Activated CD4-positive, CD25-positive, alpha-beta regulatory T cell treated with anti-CD3 and anti-CD28 coated beads, Interleukin-2, amount 50 U/mL, for 24 hours (primary cell): ENCODE results near the gene UBB.

ENCODE experiments used
- ATAC-seq, 2 donors: fragments of 150-1000 bp; cut with Tn5 transposase; one replicate each; pipeline ENCODE4 v1.10.0; 2021; ENCODE audit warnings: mild to moderate bottlenecking in 1 of 2, moderate library complexity in 1 of 2

UBB gene

DNA sequence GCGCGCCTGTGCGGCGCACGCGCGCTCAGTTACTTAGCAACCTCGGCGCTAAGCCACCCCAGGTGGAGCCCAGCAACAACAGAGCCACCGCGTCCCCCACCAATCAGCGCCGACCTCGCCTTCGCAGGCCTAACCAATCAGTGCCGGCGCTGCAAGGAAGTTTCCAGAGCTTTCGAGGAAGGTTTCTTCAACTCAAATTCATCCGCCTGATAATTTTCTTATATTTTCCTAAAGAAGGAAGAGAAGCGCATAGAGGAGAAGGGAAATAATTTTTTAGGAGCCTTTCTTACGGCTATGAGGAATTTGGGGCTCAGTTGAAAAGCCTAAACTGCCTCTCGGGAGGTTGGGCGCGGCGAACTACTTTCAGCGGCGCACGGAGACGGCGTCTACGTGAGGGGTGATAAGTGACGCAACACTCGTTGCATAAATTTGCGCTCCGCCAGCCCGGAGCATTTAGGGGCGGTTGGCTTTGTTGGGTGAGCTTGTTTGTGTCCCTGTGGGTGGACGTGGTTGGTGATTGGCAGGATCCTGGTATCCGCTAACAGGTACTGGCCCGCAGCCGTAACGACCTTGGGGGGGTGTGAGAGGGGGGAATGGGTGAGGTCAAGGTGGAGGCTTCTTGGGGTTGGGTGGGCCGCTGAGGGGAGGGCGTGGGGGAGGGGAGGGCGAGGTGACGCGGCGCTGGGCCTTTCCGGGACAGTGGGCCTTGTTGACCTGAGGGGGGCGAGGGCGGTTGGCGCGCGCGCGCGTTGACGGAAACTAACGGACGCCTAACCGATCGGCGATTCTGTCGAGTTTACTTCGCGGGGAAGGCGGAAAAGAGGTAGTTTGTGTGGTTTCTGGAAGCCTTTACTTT, at the start of gene UBB:
Gene UBB (plus strand): TSS at position 452 of the 856 bp plus-strand sequence. CDS start 817 bp downstream, outside the sequence.
- ATAC-seq = peak; percentile 98 to 99

DNA sequence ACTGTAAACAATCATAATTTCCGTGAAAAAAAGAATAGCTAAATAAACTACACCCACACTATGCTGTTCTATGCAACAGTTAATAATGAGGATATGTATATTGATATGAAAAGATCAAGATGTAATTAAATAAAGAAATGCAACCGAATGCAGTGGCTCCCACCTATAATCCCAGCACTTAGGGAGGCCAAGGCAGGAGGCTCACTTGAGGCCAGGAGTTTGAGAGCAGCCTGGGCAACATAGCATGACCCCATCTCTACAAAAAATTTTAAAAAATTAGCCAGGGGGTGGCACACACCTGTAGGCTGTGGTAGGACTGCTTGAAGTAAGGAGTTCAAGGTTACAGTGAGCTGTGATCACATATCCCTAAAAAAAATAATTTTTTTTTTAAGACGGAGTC, 42.5 kb upstream of the UBB start:
- ATAC-seq = no peak

DNA sequence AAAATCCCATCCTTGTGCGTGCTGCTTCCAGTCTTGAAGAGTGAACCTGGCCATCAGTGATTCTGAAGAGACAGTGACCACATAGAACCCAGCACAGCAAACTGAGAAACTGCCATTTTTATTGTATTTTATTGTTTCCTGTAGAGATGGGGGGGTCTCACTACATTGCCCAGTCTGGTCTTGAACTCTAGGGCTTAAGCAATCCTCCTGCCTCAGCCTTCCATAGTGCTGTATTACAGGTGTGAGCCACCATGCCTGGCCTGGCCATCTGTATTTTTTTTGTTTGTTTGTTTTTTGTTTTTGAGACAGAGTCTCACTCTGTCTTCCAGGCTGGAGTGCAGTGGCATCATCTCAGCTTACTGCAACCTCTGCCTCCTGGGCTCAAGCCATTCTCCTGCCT, 41.5 kb upstream of the UBB start:
- ATAC-seq = no peak

DNA sequence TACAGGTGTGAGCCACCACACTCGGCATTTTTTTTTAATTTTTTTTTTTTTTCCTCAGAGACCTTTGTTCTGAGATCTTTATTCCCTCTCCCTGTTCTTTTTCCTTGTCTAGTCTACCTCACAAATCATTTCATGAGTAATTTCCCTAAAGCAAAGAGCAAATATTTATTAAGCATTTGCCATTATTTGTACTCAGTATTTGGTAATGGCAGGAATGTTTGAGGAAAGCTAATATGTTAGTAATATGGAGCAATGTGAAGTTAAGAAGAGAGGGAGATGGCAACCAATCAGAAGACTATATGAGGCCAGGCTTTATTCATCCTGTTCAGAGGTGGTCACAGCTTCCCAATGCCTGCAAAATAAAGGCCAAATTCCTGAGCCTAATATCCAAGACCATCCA, 40.9 kb upstream of the UBB start:
- ATAC-seq = no peak

DNA sequence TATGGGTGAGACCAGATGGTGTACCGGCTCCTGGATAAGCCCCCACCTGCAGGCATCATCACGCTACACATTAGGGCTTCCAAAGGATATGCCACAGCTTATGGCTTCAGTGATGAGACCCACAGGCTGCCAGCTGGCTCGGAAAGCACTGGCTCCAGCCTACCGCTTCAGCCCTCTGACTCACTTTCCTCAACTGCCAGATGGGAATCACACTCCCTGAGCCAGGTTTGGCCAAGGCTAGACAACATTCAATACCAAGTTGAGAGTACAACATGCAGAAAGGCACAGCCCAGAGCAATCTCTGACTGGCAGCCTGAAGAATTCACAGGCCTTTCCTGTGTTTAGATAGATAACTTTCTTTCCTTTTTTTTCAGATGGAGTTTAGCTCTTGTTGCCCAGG, 37.9 kb upstream of the UBB start:
- ATAC-seq = no peak

DNA sequence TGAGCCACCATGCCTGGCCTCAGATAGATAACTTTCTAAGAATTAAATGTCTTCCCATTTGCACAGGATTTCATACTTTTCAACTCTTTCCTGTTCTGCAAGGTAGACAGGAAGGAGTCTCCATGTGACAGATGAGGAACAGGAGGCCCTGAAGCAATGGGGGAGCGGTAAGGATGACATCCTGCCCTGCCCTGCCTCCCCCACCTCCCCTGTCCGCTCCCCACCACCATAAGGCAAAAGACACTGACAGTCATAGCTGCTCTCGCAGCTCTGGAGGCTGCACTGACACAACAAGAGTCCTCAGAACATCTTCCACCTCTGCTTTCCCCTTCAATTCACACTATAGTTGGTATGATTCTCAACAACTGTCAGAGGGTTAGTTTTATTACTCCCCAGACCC, 37.3 kb upstream of the UBB start:
- ATAC-seq = no peak

DNA sequence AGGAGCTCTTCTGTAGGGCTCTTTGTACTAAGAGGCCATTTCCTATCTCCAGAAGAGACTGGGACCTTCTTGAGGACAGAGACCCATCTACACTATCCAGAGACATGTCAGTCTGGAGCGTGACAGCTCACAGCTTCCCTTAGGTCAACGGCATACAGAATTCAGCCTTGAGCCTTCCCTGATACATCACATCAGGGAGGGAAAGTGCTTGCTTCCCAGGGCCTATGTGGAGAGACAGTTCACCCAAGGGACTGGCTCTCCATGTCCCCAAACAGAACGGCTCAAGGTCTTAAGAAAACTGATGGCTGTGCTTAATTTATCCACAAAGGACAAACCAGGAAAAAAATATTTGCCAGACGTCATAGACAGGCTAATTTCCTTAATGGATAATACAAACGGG, 35.3 kb upstream of the UBB start:
- ATAC-seq = no peak

DNA sequence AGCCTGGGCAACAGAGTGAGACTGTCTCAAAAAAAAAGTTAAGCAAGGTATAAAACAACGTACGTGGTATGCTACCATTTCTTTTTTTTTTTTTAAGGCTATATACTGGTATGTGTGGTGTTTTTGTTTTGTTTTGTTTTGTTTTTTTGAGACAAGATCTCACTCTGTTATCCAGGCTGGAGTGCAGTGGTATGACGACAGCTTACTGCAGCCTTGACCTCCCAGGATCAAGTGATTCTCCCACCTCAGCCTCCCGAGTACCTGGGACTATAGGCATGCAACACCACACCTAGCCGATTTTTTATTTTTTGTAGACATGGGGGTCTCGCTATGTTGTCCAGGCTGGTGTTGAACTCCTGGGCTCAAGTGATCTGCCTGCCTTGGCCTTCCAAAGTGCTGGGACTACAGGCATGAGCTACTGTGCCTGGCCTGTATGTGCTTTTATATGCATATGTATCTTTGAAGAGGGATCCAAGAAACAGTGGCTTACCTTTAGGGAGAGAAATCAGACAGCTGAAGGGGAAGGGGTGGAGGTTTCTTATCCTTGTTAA, 34.1 kb upstream of the UBB start:
- ATAC-seq = no peak

DNA sequence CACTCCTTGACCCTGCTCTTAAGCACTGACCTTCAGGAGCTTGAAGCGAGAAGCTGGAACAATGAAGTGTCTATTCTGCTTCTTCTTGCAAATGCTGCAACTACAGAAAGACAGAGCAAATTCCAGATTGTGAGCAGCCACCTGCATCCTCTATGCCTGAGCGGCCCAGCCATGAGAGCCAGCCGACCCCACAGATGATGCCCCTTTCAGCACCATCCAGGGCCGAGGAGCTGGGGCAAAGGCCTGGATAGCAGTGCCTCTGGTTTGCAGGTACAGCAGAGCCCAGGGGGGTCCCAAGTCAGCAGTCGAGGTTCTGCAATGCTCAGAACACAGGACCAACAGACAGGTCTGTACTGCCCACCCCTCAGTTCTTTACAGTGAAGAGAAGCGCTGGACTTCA, 32.3 kb upstream of the UBB start:
- no peak for ATAC-seq

DNA sequence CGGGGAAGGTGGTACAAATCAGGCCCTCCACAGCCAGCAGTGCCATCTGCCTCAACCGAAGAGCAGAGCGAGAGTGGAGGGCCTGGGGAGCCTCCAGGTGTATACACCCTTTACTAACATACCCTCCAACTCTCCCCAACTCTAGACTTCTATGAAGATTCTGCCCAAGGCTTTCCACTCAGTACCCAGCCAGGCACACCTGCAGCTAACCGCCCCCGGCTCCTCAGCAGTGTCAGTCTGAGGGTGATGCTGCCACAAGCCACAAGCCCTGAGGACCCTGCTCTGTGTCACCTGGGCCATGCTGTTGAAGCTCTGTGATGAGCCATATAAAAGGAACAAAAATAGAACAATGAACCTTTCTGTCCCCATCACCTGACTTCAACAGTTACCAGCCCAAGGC, 31.5 kb upstream of the UBB start:
- no peak for ATAC-seq

DNA sequence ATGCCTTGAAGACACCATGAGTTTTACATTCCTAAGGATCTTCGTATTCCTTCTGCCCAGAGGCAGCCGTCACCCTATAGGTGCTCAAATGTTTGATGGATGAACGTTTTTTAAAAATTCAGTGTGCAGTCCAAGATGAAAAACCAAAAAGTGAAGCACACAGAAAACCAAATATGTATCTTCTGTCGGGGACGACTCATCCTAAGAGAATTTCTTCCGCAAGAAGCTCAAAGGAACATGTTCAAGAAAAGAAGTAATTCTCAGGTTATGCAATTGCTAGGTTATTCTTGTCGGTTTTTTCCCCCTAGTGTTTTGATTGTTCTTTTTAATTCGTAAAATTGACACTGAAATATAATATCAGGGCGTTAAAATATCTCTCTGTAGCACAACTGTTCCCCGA, 29.1 kb upstream of the UBB start:
- no peak for ATAC-seq

DNA sequence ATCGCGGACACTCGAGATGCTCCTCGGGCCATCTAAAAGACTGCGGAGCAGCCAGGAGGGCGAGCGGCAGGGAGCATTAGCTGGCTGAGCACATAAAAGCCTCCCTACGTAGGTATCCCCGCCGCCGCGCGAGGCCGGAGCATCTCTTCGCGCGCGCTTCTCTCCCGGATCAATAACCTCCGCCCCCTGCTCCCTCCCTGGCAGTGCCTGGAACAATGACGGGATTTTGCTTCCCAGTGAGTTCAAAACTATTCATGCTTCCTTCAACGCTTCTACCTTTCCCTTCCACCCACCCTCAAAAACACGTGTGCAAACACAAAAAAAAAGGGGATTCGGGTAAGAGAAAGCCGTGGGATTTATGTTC, 28.6 kb upstream of the UBB start:
- ATAC-seq = peak in 1 of 2 donors; percentile 19

DNA sequence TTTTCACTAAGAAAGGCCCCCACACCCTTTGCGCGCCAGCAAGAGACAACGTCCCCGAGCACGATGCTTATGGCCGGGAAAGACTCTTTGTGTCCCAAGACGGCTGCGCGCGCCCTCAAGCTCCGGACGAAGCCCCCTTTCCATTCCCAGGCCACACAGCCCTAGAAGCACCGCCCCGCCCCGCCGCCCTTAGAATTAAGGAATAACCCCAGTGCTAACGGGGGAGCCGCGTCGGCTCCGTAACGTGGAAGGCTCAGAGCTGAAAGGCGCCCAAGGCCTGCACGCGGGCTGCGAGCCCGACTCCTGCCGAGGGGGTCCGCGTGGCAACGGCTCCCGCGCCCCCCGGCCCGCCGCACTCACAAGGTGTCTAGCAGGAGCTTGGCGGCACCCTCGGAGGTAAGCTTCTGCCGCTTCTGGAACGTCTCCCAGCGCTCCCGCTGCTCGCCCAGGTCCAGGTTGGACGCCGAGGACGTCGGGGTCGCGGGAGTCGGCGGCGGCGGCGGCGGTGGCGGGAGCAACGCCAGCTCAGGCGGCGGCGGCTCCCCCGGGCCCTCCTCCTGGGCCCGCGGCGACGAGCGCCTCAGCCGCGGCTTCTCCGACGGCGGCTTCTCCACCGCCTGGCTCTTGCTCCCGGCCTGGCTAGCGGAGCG, 28.1 kb upstream of the UBB start:
- peak; percentile 59 to 67 for ATAC-seq

DNA sequence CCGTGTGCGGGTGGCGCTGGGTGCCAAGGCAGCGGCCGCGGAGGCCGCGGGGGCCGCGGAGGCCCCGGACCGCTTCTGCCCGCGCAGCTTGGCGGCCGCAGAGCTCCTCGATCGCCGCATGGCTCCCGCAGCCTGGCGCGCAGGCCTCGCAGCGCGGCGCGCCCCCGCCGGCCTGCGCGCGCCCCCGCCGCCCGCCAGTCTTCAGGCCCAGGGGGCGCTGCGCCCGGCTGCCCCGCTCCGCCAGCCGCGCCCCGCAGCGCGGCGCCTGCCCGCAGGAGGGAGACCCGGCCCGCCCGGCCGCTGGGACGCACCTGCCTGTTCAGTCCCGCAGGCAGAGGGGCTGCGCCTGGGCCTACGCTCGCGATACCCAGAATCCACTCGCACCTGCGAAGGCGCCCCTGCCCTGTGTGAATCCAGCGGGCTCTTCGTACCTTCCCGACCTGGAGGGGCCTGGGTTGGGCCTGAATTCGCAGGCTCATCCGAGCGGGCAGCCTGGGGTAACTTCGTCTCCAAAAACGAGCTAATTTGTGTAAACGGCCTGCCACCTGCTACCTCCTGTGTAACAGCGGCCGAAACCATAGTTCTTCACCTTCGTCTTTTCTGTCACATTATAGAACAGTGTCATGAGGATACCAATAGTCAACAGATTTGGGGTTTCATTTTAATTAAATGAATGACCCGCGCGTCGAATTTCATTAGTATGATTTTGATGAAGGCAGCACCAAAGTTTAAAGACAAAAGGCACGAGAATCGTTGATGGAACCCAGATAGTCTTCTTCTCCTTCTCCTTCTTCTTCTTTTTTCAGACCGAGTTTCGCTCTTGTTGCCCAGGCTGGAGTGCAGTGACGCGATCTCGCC, 27.3 kb upstream of the UBB start, which contains the start of gene CENPV:
Gene CENPV (minus strand): TSS at position 153 of the 858 bp plus-strand sequence. CDS start 33 bp downstream, at position 120.
- peak; percentile 78 to 80 for ATAC-seq

DNA sequence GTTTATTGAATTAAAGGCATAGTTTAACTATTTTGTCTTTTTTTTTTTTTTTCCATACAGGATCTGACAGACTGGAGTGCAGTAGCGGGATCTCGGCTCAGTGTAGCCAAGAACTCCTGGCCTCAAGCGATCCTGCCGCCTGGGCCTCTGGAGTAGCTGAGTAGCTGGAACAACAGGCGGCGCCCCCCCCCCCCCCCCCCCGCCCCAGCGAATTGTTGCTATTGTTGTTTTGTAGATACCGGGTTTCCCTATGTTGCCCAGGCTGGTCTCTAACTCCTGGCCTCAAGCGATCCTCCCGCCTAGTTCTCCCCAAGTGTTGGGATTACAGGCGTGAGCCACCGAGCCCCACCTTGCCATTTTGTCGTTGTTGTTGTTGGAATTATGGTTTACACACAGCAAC, 26.3 kb upstream of the UBB start:
- ATAC-seq = no peak

DNA sequence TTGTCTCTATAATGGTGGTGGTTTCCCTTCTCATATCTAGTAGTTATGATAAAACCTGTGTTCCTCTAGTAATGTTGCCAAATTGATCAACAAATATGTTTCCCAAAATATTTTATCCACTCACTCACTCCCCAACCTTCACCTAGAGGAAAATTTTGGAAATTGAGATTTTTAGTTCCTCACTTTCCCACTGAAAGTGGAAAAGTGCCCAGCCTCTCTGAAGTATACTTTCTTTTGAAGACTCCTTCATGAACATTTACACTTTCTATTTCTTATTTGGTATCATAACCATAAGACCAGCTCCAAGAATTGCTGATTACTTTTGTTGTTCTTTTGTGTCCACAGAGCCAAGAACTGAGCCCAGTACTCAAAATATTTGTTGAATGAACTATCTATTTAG, 22.5 kb upstream of the UBB start:
- ATAC-seq = no peak

DNA sequence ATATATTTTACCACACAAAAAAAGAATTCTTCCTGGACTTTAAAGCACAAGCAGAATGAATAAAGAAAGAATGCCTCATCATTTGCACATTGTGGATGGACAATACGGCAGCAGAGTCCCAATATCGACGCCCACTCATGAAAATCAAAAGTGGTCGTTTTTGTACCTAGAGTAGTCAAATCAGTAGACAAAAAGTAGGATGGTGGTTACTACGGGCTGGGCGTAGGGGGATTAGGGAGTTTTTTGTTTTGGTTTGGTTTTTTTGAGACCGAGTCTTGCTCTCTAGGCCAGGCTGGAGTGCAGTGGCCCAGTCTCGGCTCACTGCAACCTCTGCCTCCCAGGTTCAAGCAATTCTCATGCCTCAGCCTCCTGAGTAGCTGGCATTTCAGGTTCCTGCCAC, 19.0 kb upstream of the UBB start:
- ATAC-seq = no peak

DNA sequence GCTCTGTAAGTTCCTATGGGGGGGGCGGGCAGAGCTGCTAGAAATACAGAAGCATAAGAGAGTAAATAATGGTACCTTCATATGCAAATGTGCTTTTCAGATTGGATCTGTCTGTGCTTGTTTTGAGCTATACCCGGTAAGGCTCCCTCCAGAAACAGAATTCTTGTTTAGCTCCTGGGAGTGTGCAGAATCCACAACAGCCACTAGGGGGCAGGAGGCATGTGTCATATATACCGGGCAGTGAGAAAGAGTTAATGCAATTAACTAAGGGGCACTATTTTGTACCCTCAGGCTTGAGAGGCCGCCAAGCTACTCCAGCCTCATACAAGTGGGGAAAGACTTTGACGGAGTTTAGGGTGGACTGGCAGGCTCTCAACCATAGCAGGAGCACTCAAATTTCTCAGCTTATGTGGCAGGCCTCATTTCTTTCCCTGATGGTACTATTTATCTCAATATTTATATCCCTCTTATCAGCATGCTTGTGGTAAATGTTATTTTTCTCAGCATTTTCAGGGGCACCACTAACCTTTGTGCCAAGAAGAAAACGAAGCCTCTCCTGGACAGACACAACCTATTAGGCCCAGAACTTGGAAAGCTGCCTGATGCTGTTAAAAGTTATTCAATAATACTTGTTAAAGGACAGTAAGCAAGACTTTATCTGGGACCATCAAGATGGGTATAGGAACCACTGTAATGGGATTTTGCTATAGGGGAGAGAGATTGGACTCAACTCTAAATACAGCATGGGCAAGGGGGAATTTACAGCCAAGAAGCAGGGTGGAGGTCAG, 16.9 kb upstream of the UBB start:
- peak; percentile 88 to 94 for ATAC-seq

DNA sequence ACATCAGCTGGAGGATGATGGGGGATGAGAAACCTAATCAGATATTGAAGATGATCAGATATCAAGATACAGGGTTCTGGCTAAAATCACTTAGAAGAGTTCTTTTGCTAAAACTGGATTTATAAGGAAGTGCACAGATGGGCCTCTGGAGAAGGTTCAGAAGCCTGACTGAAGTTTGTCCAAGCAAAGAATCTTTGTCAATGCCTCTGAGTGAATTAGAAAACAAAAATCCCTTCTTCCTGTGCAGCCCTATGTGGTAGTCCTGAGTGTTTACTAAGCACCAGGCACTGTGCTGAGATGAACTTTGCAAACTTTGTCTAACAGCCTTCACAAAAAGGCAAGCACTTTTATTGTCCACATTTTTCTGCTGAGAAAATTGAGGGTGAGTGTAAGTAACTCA, 16.3 kb upstream of the UBB start:
- ATAC-seq = no peak

DNA sequence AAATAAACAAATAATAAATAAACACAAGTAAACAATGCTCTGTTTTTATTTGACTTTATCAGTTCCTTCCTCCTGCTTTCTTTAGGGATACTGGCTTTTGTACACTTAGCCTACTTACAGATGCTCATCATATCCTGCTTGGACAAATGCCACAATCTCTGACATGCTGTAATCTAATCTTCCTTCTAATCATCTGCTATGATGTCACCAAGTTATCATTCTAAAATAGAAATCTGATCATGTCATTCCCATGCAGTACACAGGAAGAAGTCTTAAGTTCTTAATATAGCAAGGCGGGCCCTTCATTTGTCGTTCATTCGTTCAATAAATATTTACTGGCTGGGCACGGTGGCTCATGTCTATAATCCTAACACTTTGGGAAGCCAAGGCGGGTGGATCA, 9.1 kb upstream of the UBB start:
- no peak for ATAC-seq

DNA sequence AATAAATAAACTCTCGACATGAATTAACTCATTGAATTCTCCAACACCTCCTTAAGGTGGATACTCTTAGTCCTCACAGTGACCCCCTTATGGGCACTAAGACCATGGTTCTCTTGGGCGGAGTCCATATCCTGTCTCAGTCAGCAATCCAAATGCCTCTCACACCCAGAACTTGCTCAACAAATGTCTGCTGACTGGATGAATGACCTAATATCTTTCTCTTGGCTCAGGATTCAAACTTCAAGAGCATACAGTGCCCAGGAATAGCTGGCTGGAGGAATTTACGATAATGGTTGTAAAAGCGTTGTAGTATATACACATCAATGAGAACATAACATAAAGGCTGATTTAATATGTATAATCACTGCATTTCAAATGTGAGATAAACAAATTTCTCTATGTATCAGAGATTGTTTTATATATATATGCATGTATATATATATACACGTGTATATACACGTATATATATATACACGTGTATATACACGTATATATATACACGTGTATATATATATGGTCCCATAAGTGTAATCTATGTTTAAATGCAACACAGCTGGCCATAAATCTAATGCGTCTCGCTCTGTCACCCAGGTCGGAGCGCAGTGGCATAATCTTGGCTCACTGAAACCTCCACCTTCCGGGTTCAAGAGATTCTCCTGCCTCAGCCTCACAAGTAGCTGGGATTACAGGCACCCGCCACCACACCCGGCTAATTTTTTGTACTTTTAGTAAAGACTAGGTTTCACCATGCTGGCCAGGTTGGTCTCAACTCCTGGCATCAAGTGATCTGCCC, 6.5 kb upstream of the UBB start:
- no peak for ATAC-seq
